Measurements from ENCODE around the gene ATP11A.

The ATP11A gene

GRCh38 chr13:112741835-112742570, 52.2 kb downstream of the ATP11A start:
- no peak for DNase-seq (ENCODE audit: low read depth in 2 of 2)

GRCh38 chr13:112742583-112742982, 52.7 kb downstream of the ATP11A start:
- DNase-seq (ENCODE audit: low read depth in 2 of 2), result no peak

- no peak for DNase-seq (ENCODE audit: low read depth in 2 of 2)
Observed at GRCh38 chr13:112743451-112744167, 53.8 kb downstream of the ATP11A start.

GRCh38 chr13:112744168-112745021, 54.6 kb downstream of the ATP11A start:
- DNase-seq (ENCODE audit: low read depth in 2 of 2), result no peak

GRCh38 chr13:112746044-112746443, 56.2 kb downstream of the ATP11A start:
- DNase-seq (ENCODE audit: low read depth in 2 of 2), result no peak

GRCh38 chr13:112747256-112747655, 57.4 kb downstream of the ATP11A start:
- DNase-seq (ENCODE audit: low read depth in 2 of 2), result no peak

GRCh38 chr13:112748947-112749735, 59.3 kb downstream of the ATP11A start:
- no peak for DNase-seq (ENCODE audit: low read depth in 2 of 2)

GRCh38 chr13:112750570-112750969, 60.7 kb downstream of the ATP11A start:
- no peak for DNase-seq (ENCODE audit: low read depth in 2 of 2)

- no peak for DNase-seq (ENCODE audit: low read depth in 2 of 2)
Observed at GRCh38 chr13:112751617-112752016, 61.8 kb downstream of the ATP11A start.

GRCh38 chr13:112752211-112752610, 62.4 kb downstream of the ATP11A start:
- DNase-seq (ENCODE audit: low read depth in 2 of 2), result no peak

- no peak for DNase-seq (ENCODE audit: low read depth in 2 of 2)
Observed at GRCh38 chr13:112752711-112753541, 63.1 kb downstream of the ATP11A start.

- no peak for DNase-seq (ENCODE audit: low read depth in 2 of 2)
Observed at GRCh38 chr13:112753833-112754232, 64.0 kb downstream of the ATP11A start.

GRCh38 chr13:112754281-112755025, 64.6 kb downstream of the ATP11A start:
- no peak for DNase-seq (ENCODE audit: low read depth in 2 of 2)

GRCh38 chr13:112755331-112755730, 65.5 kb downstream of the ATP11A start:
- DNase-seq (ENCODE audit: low read depth in 2 of 2), result no peak

- DNase-seq (ENCODE audit: low read depth in 2 of 2), result no peak
Observed at GRCh38 chr13:112756081-112756480, 66.2 kb downstream of the ATP11A start.

- no peak for DNase-seq (ENCODE audit: low read depth in 2 of 2)
Observed at GRCh38 chr13:112756511-112756966, 66.7 kb downstream of the ATP11A start.

GRCh38 chr13:112756967-112757758, 67.3 kb downstream of the ATP11A start:
- DNase-seq (ENCODE audit: low read depth in 2 of 2), result no peak

- no peak for DNase-seq (ENCODE audit: low read depth in 2 of 2)
Observed at GRCh38 chr13:112757759-112758086, 67.9 kb downstream of the ATP11A start.

GRCh38 chr13:112759053-112759452, 69.2 kb downstream of the ATP11A start:
- DNase-seq (ENCODE audit: low read depth in 2 of 2), result no peak
